KOPT-K1 (cell line): Measurements from ENCODE around the gene MUC7.
"Not testable (repeated sequence)": the region's sequence is repeated elsewhere in the genome, so short reads cannot be mapped to it uniquely, and the experiment has no call there.

ENCODE experiments used
- H3K27ac ChIP-seq: fragments of 200-600 bp; sonication (generic); 2 replicates; pipeline ENCODE4 v1.5.1; 2016; ENCODE audit warnings: antibody characterized with exemption, mild to moderate bottlenecking, low read depth, low read length; ENCODE audit not compliant: poor library complexity, severe bottlenecking
- H3K36me3 ChIP-seq: fragments of 200-600 bp; sonication (generic); 2 replicates; pipeline ENCODE4 v1.5.1; 2017; ENCODE audit warnings: antibody characterized with exemption, mild to moderate bottlenecking, low read length, moderate library complexity; ENCODE audit not compliant: insufficient read depth
- H3K9me3 ChIP-seq: fragments of 200-600 bp; sonication (generic); 2 replicates; pipeline ENCODE4 v1.5.1; 2017; ENCODE audit warnings: antibody characterized with exemption, low read length, mild to moderate bottlenecking; ENCODE audit not compliant: insufficient read depth, poor library complexity, severe bottlenecking

Gene MUC7

GRCh38 chr4:70471897-70472296 lies at the start of gene MUC7:
Gene MUC7 (plus strand): TSS chr4:70472197. CDS start chr4:70474022, 1,825 bp downstream.
- H3K27ac ChIP-seq: no peak within 1 kb of the TSS
- H3K9me3 ChIP-seq: no peaks in the 10 kb centered on the region
- no peaks in the 10 kb centered on the region for H3K36me3 ChIP-seq

DNA sequence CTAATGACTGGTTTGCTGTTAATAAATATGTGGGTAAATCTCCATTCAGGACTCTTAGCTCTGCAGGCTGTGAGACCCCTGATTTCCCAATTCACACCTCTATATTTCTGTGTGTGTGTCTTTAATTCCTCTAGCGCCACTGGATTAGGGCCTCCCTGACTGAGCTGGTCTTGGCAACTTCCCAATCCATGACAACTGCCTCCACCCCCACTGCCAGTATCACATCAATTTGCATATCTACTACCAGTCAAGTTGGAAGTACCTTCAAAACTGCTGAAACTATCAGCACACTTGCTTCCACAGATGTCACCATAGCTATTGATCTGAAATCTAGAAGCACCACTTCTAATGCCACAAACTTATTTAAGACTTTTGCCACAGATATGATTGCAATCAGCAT lies 46.7 kb upstream of the MUC7 start:
- Histone ChIP-seq H3K9me3 (no peaks in the 10 kb centered on the region), H3K27ac (no peak overlapping the region), H3K36me3 (no peaks in the 10 kb centered on the region)

GRCh38 chr4:70426789-70427188 lies 45.2 kb upstream of the MUC7 start:
- Histone ChIP-seq H3K36me3 (no peaks in the 10 kb centered on the region), H3K9me3 (no peaks in the 10 kb centered on the region)

DNA sequence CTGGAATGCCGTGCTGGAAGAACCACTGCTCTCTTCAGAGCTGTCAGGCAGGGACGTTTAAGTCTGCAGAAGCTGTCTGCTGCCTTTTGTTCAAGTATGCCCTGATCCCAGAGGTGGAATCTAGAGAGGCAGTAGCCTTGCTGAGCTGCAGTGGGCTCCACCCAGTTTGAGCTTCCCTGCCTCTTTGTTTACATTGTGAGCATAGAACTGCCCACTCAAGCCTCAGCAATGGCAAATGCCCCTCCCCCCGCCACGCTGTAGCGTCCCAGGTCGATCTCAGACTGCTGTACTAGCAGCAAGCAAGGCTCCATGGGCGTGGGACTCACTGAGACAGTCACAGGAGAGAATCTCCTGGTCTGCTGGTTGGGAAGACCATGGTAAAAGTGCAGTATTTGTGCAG lies 34.8 kb upstream of the MUC7 start:
- Histone ChIP-seq H3K9me3 (no peaks in the 10 kb centered on the region), H3K27ac (no peak overlapping the region), H3K36me3 (no peaks in the 10 kb centered on the region)

More at GRCh38 chr4:70426789-70427188, 45.2 kb upstream of the MUC7 start:
- H3K27ac ChIP-seq: no peak overlapping the region

- Histone ChIP-seq H3K36me3 (no peaks in the 10 kb centered on the region), H3K27ac (no peak overlapping the region), H3K9me3 (no peaks in the 10 kb centered on the region)
Measured at GRCh38 chr4:70442474-70442873, 29.5 kb upstream of the MUC7 start.

DNA sequence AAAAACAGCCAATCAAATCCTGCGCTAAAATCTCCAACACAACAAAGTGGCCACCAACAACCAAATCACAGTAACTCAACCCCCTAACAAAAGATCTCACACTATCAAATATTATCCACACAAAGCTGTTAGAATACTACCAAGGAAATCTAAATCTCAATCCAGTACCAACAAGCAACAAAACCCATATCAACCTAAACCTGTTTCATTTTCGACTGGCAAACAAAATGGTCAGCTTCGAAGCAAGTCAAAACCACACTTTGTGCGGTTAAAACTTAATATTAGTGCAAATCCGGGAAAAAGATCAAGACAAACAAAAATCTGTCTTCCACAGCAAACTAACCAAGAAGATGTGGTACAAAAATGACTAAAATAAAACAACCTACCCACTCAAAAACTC lies 28.7 kb upstream of the MUC7 start:
- Histone ChIP-seq H3K27ac (no peak overlapping the region), H3K9me3 (no peaks in the 10 kb centered on the region), H3K36me3 (no peaks in the 10 kb centered on the region)

DNA sequence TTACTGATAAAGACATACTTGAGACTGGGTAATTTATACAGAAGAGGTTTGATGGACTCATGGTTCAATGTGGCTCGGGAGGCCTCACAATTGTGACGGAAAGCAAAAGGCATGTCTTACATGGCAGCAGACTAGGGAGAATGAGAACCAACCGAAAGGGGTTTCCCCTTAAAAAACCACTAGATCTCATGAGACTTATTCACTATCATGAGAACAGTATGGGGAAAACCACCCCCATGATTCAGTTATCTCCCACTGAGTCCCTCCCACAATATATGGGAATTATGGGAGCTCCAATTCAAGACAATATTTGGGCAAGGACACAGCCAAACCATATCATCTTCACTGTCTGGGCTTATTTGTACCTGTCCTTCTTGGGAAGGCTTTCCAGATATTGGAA lies 22.8 kb upstream of the MUC7 start:
- Histone ChIP-seq H3K36me3 (no peaks in the 10 kb centered on the region), H3K9me3 (no peaks in the 10 kb centered on the region), H3K27ac (no peak overlapping the region)

GRCh38 chr4:70452946-70453345 lies 19.1 kb upstream of the MUC7 start:
- H3K36me3 ChIP-seq: no peaks in the 10 kb centered on the region
- H3K27ac ChIP-seq: no peak overlapping the region

DNA sequence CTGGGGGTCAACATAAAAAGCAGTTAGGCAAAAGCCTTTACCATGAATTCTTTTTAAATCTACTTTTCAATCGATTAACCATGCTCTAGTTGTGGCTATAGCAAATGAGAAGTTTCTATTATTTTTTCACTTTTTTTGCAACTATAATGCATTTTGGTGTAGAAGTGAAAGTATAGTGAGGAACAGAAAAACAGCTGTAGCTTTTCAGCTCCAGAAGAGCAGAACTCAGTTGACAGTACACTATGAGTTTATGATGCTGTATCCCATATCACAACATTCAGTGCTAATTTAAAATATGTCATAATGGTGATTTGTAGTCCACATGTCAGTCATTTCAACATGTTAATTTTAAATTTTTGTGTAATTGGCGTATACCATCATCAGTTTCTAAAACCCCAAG lies 8.7 kb upstream of the MUC7 start:
- Histone ChIP-seq H3K9me3 (no peaks in the 10 kb centered on the region), H3K27ac (no peak overlapping the region)

More at GRCh38 chr4:70452946-70453345, 19.1 kb upstream of the MUC7 start:
- H3K9me3 ChIP-seq: no peaks in the 10 kb centered on the region

DNA sequence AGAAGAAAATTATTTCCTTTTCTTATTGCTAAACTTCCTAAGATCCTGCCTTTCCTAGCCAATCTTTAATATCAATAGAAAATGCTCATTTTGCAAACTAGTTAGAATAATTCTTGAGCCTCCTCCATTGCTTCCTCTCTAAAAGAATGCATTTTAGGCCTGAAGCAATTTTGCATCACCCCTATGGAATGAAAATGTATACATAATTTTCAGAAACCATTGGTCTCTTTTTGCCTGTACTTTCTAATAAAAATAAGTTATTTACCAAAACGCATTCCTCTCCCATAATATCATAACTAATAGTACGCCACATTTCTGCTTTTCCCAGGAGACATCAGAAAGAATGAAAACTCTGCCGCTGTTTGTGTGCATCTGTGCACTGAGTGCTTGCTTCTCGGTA lies 1.7 kb downstream of the MUC7 start:
- Histone ChIP-seq H3K9me3 (no peaks in the 10 kb centered on the region), H3K27ac (no peak overlapping the region)

More for the DNA sequence above, 8.7 kb upstream of the MUC7 start:
- H3K36me3 ChIP-seq: no peaks in the 10 kb centered on the region

GRCh38 chr4:70488748-70489147 lies 16.8 kb downstream of the MUC7 start:
- Histone ChIP-seq H3K27ac (no peak overlapping the region), H3K36me3 (no peaks in the 10 kb centered on the region), H3K9me3 (no peaks in the 10 kb centered on the region)

More for the DNA sequence above, 1.7 kb downstream of the MUC7 start:
- H3K36me3 ChIP-seq: no peaks in the 10 kb centered on the region

- H3K9me3 ChIP-seq: no peaks in the 10 kb centered on the region
- no peaks in the 10 kb centered on the region for H3K36me3 ChIP-seq
- H3K27ac ChIP-seq: no peak overlapping the region
Measured at GRCh38 chr4:70496231-70496630, 24.2 kb downstream of the MUC7 start.

DNA sequence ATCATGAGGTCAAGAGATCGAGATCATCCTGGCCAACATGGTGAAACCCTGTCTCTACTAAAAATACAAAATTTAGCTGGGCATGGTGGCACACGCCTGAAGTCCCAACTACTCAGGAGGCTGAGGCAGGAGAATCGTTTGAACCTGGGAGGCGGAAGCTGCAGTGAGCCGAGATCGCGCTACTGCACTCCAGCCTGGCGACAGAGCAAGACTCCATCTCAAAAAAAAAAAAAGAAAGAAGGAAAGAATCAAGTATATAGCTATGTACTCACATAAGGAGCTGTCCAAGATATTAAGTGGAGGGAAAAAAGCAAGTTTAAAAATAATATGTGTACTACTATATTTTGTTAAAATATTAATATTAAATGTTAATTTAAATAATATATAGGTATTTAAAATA lies 29.8 kb downstream of the MUC7 start:
- not testable (repeated sequence) for H3K9me3 ChIP-seq, H3K27ac ChIP-seq, H3K36me3 ChIP-seq

- no peaks in the 10 kb centered on the region for H3K9me3 ChIP-seq
- no peak overlapping the region for H3K27ac ChIP-seq
- H3K36me3 ChIP-seq: no peaks in the 10 kb centered on the region
Measured at GRCh38 chr4:70504733-70505132, 32.7 kb downstream of the MUC7 start.

GRCh38 chr4:70505151-70505748 lies 33.3 kb downstream of the MUC7 start:
- no peaks in the 10 kb centered on the region for H3K9me3 ChIP-seq
- H3K27ac ChIP-seq: no peak overlapping the region

GRCh38 chr4:70508801-70509200 lies 36.8 kb downstream of the MUC7 start:
- Histone ChIP-seq H3K9me3 (no peaks in the 10 kb centered on the region), H3K27ac (no peak overlapping the region), H3K36me3 (no peaks in the 10 kb centered on the region)

More at GRCh38 chr4:70505151-70505748, 33.3 kb downstream of the MUC7 start:
- H3K36me3 ChIP-seq: no peaks in the 10 kb centered on the region
